Kidney (tissue), 14 donors: Measurements from ENCODE around the gene KITLG. TPM values are rescaled to one million over a fixed set of nuclear protein-coding genes. Genes with fewer than 3 reads are reported as not detected.

Experiments
- DNase-seq, 5 donors: peaks; one replicate each; pipeline ENCODE4 v3.0.0-alpha.2; 2013 to 2020
- FAIRE-seq: peaks from 2 replicates; lab custom pipeline; 2012; peaks lifted over from hg19 to GRCh38; lab: Jason Lieb, UNC
- H3K27ac ChIP-seq, 2 donors: one replicate each; pipeline ENCODE4 v1.7.0; 2013; ENCODE audit warnings: low read depth in 2 of 2, low read length in 2 of 2, inconsistent platforms in 1 of 2
- H3K27me3 ChIP-seq: one replicate; pipeline ENCODE4 v1.7.1; 2013; ENCODE audit warnings: low read length, inconsistent platforms; ENCODE audit not compliant: control insufficient read depth, insufficient read depth
- H3K36me3 ChIP-seq, 3 donors: one replicate each; pipeline versions ENCODE4 v1.7.0 to v1.7.1; 2013; ENCODE audit warnings: low read length in 3 of 3, control low read depth in 1 of 3, inconsistent platforms in 1 of 3; ENCODE audit not compliant: insufficient read depth in 3 of 3, control insufficient read depth in 2 of 3
- H3K4me1 ChIP-seq, 3 donors: one replicate each; pipeline versions ENCODE4 v1.7.0 to v1.7.1; 2013; ENCODE audit warnings: low read length in 3 of 3, inconsistent platforms in 1 of 3, low read depth in 1 of 3; ENCODE audit not compliant: control insufficient read depth in 2 of 3, insufficient read depth in 2 of 3
- H3K4me3 ChIP-seq, 3 donors: one replicate each; pipeline versions ENCODE4 v1.7.0 to v1.8.1; 2013; ENCODE audit warnings: low read length in 3 of 3, control low read depth in 1 of 3, inconsistent platforms in 1 of 3
- H3K9ac ChIP-seq, 3 donors: one replicate each; pipeline versions ENCODE4 v1.7.0 to v1.7.1; 2013; ENCODE audit warnings: low read length in 3 of 3, control low read depth in 1 of 3, inconsistent platforms in 1 of 3
- H3K9me3 ChIP-seq, 3 donors: one replicate each; pipeline versions ENCODE4 v1.7.0 to v1.7.1; 2013; ENCODE audit warnings: low read length in 3 of 3, control low read depth in 1 of 3, inconsistent platforms in 1 of 3; ENCODE audit not compliant: control insufficient read depth in 2 of 3, insufficient read depth in 1 of 3
- intact Hi-C: fragments of 100-400 bp; cut with DNase I; formaldehyde crosslinking; loops from one replicate; pipeline ENCODE4 v1.11.1; 2022
- polyA plus RNA-seq: library from polyadenylated mRNA; stranded (reverse); fragments of 350-450 nt; fragmentation: Illumina TruSeq; extraction: RNeasy Lipid Tissue Mini Kit (QIAGEN cat#74804); gene quantifications from one replicate; pipeline ENCODE4 v1.2.3, GENCODE V29; 2014; ENCODE audit warnings: low read depth, low replicate concordance; ENCODE audit not compliant: insufficient read depth
- total RNA-seq: library from RNA; stranded (reverse); fragmentation: NEBNext Ultra II Directional; extraction: Animal tissue kit (Norgen Biotek cat#: 25700); gene quantifications from one replicate; pipeline ENCODE4 v1.2.1, GENCODE V29; 2021
- TF ChIP-seq, protein P1 (sequence below): IDR thresholded peaks from 3 replicates; pipeline ENCODE4 v1.5.1; 2012; ENCODE audit warnings: mild to moderate bottlenecking, moderate library complexity, borderline replicate concordance; ENCODE audit not compliant: insufficient read depth; ENCODE audit errors: extremely low read depth
- donor health status: control.
- donor health status: control.
- donor health status: control.
- donor health status: control.
- donor health status: control.
- donor health status: DM: yes; HTN: yes; CAD: no.
- donor health status: Normal renal cell carcinoma (clear cell type).

KITLG gene
- total and polyA plus RNA-seq, 2 donors from 2014 or later, result 17.6 to 125 TPM

GRCh38 chr12:88623777-88624548 is 43.7 kb upstream of the KITLG start:
- Histone ChIP-seq H3K27ac (no peak overlapping the region), H3K9ac (no peak overlapping the region), H3K4me3 (no peak overlapping the region), H3K36me3 (no peaks in the 10 kb centered on the region), H3K9me3 (no peaks in the 10 kb centered on the region), H3K27me3 (no peaks in the 10 kb centered on the region), H3K4me1 (no peaks in the 10 kb centered on the region)
- TF ChIP-seq, protein P1, sequence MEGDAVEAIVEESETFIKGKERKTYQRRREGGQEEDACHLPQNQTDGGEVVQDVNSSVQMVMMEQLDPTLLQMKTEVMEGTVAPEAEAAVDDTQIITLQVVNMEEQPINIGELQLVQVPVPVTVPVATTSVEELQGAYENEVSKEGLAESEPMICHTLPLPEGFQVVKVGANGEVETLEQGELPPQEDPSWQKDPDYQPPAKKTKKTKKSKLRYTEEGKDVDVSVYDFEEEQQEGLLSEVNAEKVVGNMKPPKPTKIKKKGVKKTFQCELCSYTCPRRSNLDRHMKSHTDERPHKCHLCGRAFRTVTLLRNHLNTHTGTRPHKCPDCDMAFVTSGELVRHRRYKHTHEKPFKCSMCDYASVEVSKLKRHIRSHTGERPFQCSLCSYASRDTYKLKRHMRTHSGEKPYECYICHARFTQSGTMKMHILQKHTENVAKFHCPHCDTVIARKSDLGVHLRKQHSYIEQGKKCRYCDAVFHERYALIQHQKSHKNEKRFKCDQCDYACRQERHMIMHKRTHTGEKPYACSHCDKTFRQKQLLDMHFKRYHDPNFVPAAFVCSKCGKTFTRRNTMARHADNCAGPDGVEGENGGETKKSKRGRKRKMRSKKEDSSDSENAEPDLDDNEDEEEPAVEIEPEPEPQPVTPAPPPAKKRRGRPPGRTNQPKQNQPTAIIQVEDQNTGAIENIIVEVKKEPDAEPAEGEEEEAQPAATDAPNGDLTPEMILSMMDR, result no peak
- DNase-seq (no peak), FAIRE-seq (no peak)
- intact Hi-C loops, result no loop called here

GRCh38 chr12:88617352-88617751 is 37.1 kb upstream of the KITLG start:
- FAIRE-seq (no peak), DNase-seq (no peak)
- no peaks in the 10 kb centered on the region for H3K9me3 ChIP-seq
- H3K27ac ChIP-seq, result no peak overlapping the region
- intact Hi-C loops, result no loop called here
- no peaks in the 10 kb centered on the region for H3K4me1 ChIP-seq
- H3K27me3 ChIP-seq, result no peaks in the 10 kb centered on the region
- H3K4me3 ChIP-seq, result no peak overlapping the region
- TF ChIP-seq, protein P1, result no peak
- H3K9ac ChIP-seq, result no peak overlapping the region
- H3K36me3 ChIP-seq, result no peaks in the 10 kb centered on the region

DNA sequence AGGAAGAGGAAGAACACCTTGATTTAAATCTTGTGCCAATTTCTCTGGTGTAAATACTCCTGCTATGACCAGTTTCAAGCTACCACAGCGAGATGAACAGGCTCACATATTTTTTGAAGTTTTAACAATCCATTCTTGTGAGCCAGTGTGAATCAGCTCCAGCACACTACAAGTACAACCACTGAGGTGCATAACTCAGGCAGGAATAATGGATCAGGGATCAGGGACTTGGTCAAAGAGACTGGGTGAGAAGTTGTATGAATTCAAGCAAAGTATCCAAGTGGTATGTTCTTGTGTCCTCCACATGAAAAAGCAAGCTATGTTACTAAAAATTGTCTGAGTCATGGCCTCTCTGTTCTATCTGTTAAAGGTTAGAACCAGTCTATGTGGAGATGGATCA is 35.2 kb upstream of the KITLG start:
- TF ChIP-seq, protein P1, result no peak
- intact Hi-C loops, result no loop called here
- no peaks in the 10 kb centered on the region for H3K27me3 ChIP-seq
- FAIRE-seq (no peak), DNase-seq (no peak)
- no peak overlapping the region for H3K27ac ChIP-seq
- no peaks in the 10 kb centered on the region for H3K4me1 ChIP-seq
- no peak overlapping the region for H3K4me3 ChIP-seq
- no peaks in the 10 kb centered on the region for H3K9me3 ChIP-seq
- H3K9ac ChIP-seq, result no peak overlapping the region
- no peaks in the 10 kb centered on the region for H3K36me3 ChIP-seq
